Astrocyte (in vitro differentiated cells and primary cell): ENCODE results near the gene SEC31A. TPM values are rescaled to one million over a fixed set of nuclear protein-coding genes. Genes with fewer than 3 reads are reported as not detected.

Source experiments
- DNase-seq: peaks from one replicate; pipeline ENCODE4 v3.0.0-alpha.2; 2010; ENCODE audit warnings: low read depth
- FAIRE-seq: peaks from 2 replicates; lab custom pipeline; 2011; peaks lifted over from hg19 to GRCh38; lab: Jason Lieb, UNC
- H2AFZ ChIP-seq: 2 replicates; pipeline ENCODE4 v1.6.0; 2012; ENCODE audit warnings: low read depth, low read length, inconsistent platforms
- H3K27ac ChIP-seq: 2 replicates; pipeline ENCODE4 v1.5.1; 2011; ENCODE audit warnings: low read depth, low read length, inconsistent platforms
- H3K27me3 ChIP-seq: 2 replicates; pipeline ENCODE4 v1.6.0; 2011; ENCODE audit warnings: low read length, inconsistent platforms; ENCODE audit not compliant: insufficient read depth
- H3K36me3 ChIP-seq: 2 replicates; pipeline ENCODE4 v1.5.1; 2011; ENCODE audit warnings: low read length, inconsistent platforms; ENCODE audit not compliant: insufficient read depth
- H3K4me1 ChIP-seq: 2 replicates; pipeline ENCODE4 v1.5.1; 2011; ENCODE audit warnings: low read length, inconsistent platforms; ENCODE audit not compliant: insufficient read depth
- H3K4me2 ChIP-seq: 2 replicates; pipeline ENCODE4 v1.6.0; 2012; ENCODE audit warnings: low read length, inconsistent platforms
- H3K4me3 ChIP-seq: 2 replicates; pipeline ENCODE4 v1.5.1; 2011; ENCODE audit warnings: low read depth, mild to moderate bottlenecking, low read length, inconsistent platforms; ENCODE audit not compliant: insufficient read depth
- H3K79me2 ChIP-seq: 2 replicates; pipeline ENCODE4 v1.6.0; 2012; ENCODE audit warnings: mild to moderate bottlenecking, low read length, inconsistent platforms; ENCODE audit not compliant: insufficient read depth
- H3K9ac ChIP-seq: 2 replicates; pipeline ENCODE4 v1.6.0; 2012; ENCODE audit warnings: mild to moderate bottlenecking, low read length, inconsistent platforms
- H3K9me3 ChIP-seq: 2 replicates; pipeline ENCODE4 v1.5.1; 2012; ENCODE audit warnings: low read depth, mild to moderate bottlenecking, low read length, inconsistent platforms; ENCODE audit not compliant: insufficient read depth
- H4K20me1 ChIP-seq: 2 replicates; pipeline ENCODE4 v1.6.0; 2012; ENCODE audit warnings: low read length, inconsistent platforms; ENCODE audit not compliant: insufficient read depth
- H3K27ac Mint-ChIP-seq: one replicate; pipeline ENCODE4 v1.8.0; 2021; ENCODE audit warnings: mild to moderate bottlenecking, mixed read lengths; ENCODE audit not compliant: unreplicated experiment
- H3K27me3 Mint-ChIP-seq: one replicate; pipeline ENCODE4 v1.8.0; 2021; ENCODE audit warnings: low read depth, mixed read lengths; ENCODE audit not compliant: unreplicated experiment
- H3K36me3 Mint-ChIP-seq: one replicate; pipeline ENCODE4 v1.8.0; 2021; ENCODE audit warnings: low read depth, mixed read lengths; ENCODE audit not compliant: unreplicated experiment
- H3K4me1 Mint-ChIP-seq: one replicate; pipeline ENCODE4 v1.8.0; 2021; ENCODE audit warnings: low read depth, mixed read lengths; ENCODE audit not compliant: unreplicated experiment
- H3K4me3 Mint-ChIP-seq: one replicate; pipeline ENCODE4 v1.8.0; 2021; ENCODE audit warnings: mild to moderate bottlenecking, moderate library complexity, mixed read lengths; ENCODE audit not compliant: unreplicated experiment
- H3K9me3 Mint-ChIP-seq: one replicate; pipeline ENCODE4 v1.8.0; 2021; ENCODE audit warnings: mild to moderate bottlenecking, mixed read lengths; ENCODE audit not compliant: unreplicated experiment
- CTCF ChIP-seq: IDR thresholded peaks from 2 replicates; pipeline ENCODE4 v1.5.1; 2011; ENCODE audit warnings: low read depth, mild to moderate bottlenecking, inconsistent platforms, low read length, moderate library complexity; ENCODE audit not compliant: insufficient read depth
- EZH2 ChIP-seq: IDR thresholded peaks from 2 replicates; pipeline ENCODE4 v1.6.1; 2012; ENCODE audit warnings: mild to moderate bottlenecking, low read length, inconsistent platforms; ENCODE audit not compliant: insufficient read depth
- total RNA-seq: library from RNA; stranded (reverse); gene quantifications from 2 replicates; pipeline ENCODE4 v1.2.1, GENCODE V29; 2021

The SEC31A gene
- total RNA-seq, 1 donor from 2014 or later = 471 TPM

- peaks cover 23% of the 10 kb centered on the region for H4K20me1 ChIP-seq
- no peaks in the 10 kb centered on the region for H3K36me3 ChIP-seq
- no peaks in the 10 kb centered on the region for H3K27me3 ChIP-seq
- peaks cover 16% of the 10 kb centered on the region for H3K36me3 Mint-ChIP-seq
- no peaks in the 10 kb centered on the region for H3K9me3 ChIP-seq
- H3K4me1 Mint-ChIP-seq = peaks cover 62% of the 10 kb centered on the region
- no peak overlapping the region for H3K4me2 ChIP-seq
- DNase-seq (no peak), FAIRE-seq (no peak)
- H3K79me2 ChIP-seq = peaks cover 36% of the 10 kb centered on the region
- no peak overlapping the region for H3K4me3 ChIP-seq
- no peak overlapping the region for H3K27ac ChIP-seq
- H2AFZ ChIP-seq = no peak overlapping the region
- H3K9ac ChIP-seq = no peak overlapping the region
- no peaks in the 10 kb centered on the region for H3K9me3 Mint-ChIP-seq
- H3K27ac Mint-ChIP-seq = no peak overlapping the region
- no peaks in the 10 kb centered on the region for H3K27me3 Mint-ChIP-seq
- TF ChIP-seq EZH2 (no peak), CTCF (no peak)
- H3K4me1 ChIP-seq = peaks cover 35% of the 10 kb centered on the region
- no peak overlapping the region for H3K4me3 Mint-ChIP-seq
These were observed 113.0 kb downstream of the SEC31A start for GRCh38 chr4:82777857-82778525.

DNA sequence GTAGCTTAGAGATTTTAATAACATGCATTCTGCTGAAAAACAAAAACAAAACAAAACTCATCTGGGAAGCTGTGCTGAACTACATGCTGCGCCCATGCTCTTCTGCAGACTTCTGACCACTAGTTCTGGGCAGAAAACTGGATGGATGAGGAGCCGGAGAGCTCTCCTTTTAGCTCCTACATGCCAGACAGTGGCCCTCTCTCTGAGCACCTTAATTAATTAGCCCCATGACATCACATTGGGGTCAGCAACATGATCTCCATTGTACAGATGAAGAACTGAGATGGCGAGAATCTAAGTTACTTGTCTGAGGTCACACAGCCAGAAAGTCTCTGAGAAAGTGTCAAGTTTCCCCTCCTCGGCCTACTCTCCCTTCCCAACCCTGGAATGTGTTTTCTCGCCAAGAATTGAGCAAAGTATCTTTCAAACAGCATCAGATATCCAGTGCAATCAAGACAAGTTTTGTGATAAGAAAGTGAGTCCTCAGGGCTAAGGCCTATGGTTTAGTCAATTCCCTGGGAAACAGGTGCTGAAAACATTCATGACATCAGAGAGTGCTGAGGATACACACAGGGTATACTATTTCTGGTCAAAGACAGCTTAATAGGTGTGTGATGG, 113.9 kb downstream of the SEC31A start:
- DNase-seq = peak; percentile 87
- Histone ChIP-seq H3K4me3 (no peak overlapping the region), H3K4me1 (peaks cover 31% of the 10 kb centered on the region), H3K9me3 (no peaks in the 10 kb centered on the region), H3K27me3 (no peaks in the 10 kb centered on the region), H4K20me1 (peaks cover 17% of the 10 kb centered on the region), H3K9ac (no peak overlapping the region), H2AFZ (no peak overlapping the region), H3K36me3 (no peaks in the 10 kb centered on the region), H3K79me2 (peaks cover 35% of the 10 kb centered on the region), H3K4me2 (no peak overlapping the region), H3K27ac (no peak overlapping the region)
- TF ChIP-seq CTCF (no peak), EZH2 (no peak)
- Mint-ChIP-seq H3K27ac (peak overlapping the region; percentile 58), H3K9me3 (no peaks in the 10 kb centered on the region), H3K4me1 (peaks cover 59% of the 10 kb centered on the region), H3K27me3 (no peaks in the 10 kb centered on the region), H3K4me3 (peak overlapping the region; percentile 34), H3K36me3 (peaks cover 19% of the 10 kb centered on the region)
- peak; percentile 43 for FAIRE-seq

- Mint-ChIP-seq H3K27ac (peak overlapping the region; percentile 66), H3K9me3 (no peaks in the 10 kb centered on the region), H3K27me3 (no peaks in the 10 kb centered on the region), H3K36me3 (peaks cover 18% of the 10 kb centered on the region), H3K4me3 (peak overlapping the region; percentile 30), H3K4me1 (peaks cover 47% of the 10 kb centered on the region)
- Histone ChIP-seq H3K27ac (no peak overlapping the region), H3K27me3 (no peaks in the 10 kb centered on the region), H2AFZ (no peak overlapping the region), H3K36me3 (no peaks in the 10 kb centered on the region), H3K9me3 (no peaks in the 10 kb centered on the region), H3K4me2 (peak overlapping the region; percentile 53), H3K79me2 (peaks cover 27% of the 10 kb centered on the region), H4K20me1 (peaks cover 8% of the 10 kb centered on the region), H3K4me1 (peaks cover 19% of the 10 kb centered on the region), H3K9ac (no peak overlapping the region), H3K4me3 (no peak overlapping the region)
- FAIRE-seq (no peak), DNase-seq (no peak)
- TF ChIP-seq CTCF (no peak), EZH2 (no peak)
These were observed 115.7 kb downstream of the SEC31A start for GRCh38 chr4:82775243-82775642.
